K562 (cell line): ENCODE results near the gene ACTC1. TPM values are rescaled to one million over a fixed set of nuclear protein-coding genes. Genes with fewer than 3 reads are reported as not detected.

Experiments
- CBFA2T2 ChIP-seq: fragments of 450-650 bp; conservative IDR thresholded peaks from 2 replicates; pipeline ENCODE4 v1.6.1; 2017; ENCODE audit warnings: mild to moderate bottlenecking
- CBFA2T3 ChIP-seq: fragments of 450-650 bp; IDR thresholded peaks from 2 replicates; pipeline ENCODE4 v1.6.1; 2017
- GABPB2 ChIP-seq: fragments of 250-450 bp; sonication (Bioruptor Pico); conservative IDR thresholded peaks from 2 replicates; pipeline ENCODE4 v1.5.1; 2021; ENCODE audit warnings: mild to moderate bottlenecking
- NCOR1 ChIP-seq: fragments of 450-650 bp; IDR thresholded peaks from 2 replicates; pipeline ENCODE4 v1.6.1; 2016; ENCODE audit warnings: mild to moderate bottlenecking, moderate library complexity
- RNF2 ChIP-seq: sonication (generic); IDR thresholded peaks from 2 replicates; pipeline ENCODE4 v1.6.1; 2016
- SMARCA4 ChIP-seq: fragments of 450-650 bp; IDR thresholded peaks from 2 replicates; pipeline ENCODE4 v1.6.1; 2016
- SP1 ChIP-seq: sonication (generic); formaldehyde crosslinking; IDR thresholded peaks from 2 replicates; pipeline ENCODE4 v1.8.1; 2022; ENCODE audit warnings: mild to moderate bottlenecking, missing genetic modification reagents
- ZKSCAN8 ChIP-seq: fragments of 200-800 bp; sonication (Bioruptor generic); IDR thresholded peaks from 2 replicates; pipeline ENCODE4 v1.6.1; 2016; ENCODE audit warnings: missing genetic modification characterization, missing compliant biosample characterization
- ZNF75A ChIP-seq: fragments of 450-650 bp; formaldehyde crosslinking; IDR thresholded peaks from 2 replicates; pipeline ENCODE4 v1.4.0; 2020; ENCODE audit warnings: mild to moderate bottlenecking
- polyA plus RNA-seq, 8 experiments: library from polyadenylated mRNA; depleted of rRNA in 4 of 8; stranded (reverse) in 5 of 8; unstranded in 3 of 8; fragments of >200 nt; fragmentation: Nextera tagmentation in 2 of 8; fragmentation: Illumina TruSeq in 1 of 8; extraction: Ambion mirVana in 2 of 8; extraction: Trizol in 1 of 8; gene quantifications; 2 replicates each; pipeline versions ENCODE4 v1.2.1 to v1.2.3, GENCODE V29; 2011 to 2014; ENCODE audit warnings: inconsistent platforms in 1 of 8, missing spikeins in 1 of 8
- total RNA-seq, 7 experiments: library from RNA; depleted of rRNA in 6 of 7; stranded (reverse); fragments of >200 nt in 6 of 7; fragmentation: Illumina TruSeq in 2 of 7; extraction: Trizol in 2 of 7; gene quantifications; 2 replicates each; pipeline versions ENCODE4 v1.2.1 to v1.2.3, GENCODE V29; 2011 to 2021; ENCODE audit warnings: low replicate concordance in 1 of 7
- TF ChIP-seq, protein P1 (sequence below): sonication (generic); formaldehyde crosslinking; IDR thresholded peaks from 2 replicates; pipeline ENCODE4 v1.8.0; 2022; ENCODE audit warnings: missing genetic modification reagents, mild to moderate bottlenecking, moderate library complexity, borderline replicate concordance
- TF ChIP-seq, protein P2 (sequence below), 2 experiments: IDR thresholded peaks; 2 replicates each; pipeline ENCODE4 v1.6.1; 2012; ENCODE audit warnings: improper control_type of control experiment in 2 of 2, low read depth in 2 of 2, low read length in 2 of 2, borderline replicate concordance in 1 of 2
- TF ChIP-seq, protein P3 (sequence below), 2 experiments: fragments of 450-650 bp; IDR thresholded peaks; 2 replicates each; pipeline ENCODE4 v1.6.1; 2016; ENCODE audit warnings: mild to moderate bottlenecking in 2 of 2, borderline replicate concordance in 1 of 2, low read depth in 1 of 2, moderate library complexity in 1 of 2
- TF ChIP-seq, protein P4 (sequence below): fragments of 450-650 bp; IDR thresholded peaks from 2 replicates; pipeline ENCODE4 v1.6.1; 2016; ENCODE audit warnings: low read depth, mild to moderate bottlenecking, moderate library complexity
- TF ChIP-seq, protein P5 (sequence below): fragments of 250-450 bp; sonication (Bioruptor Pico); IDR thresholded peaks from 2 replicates; pipeline ENCODE4 v1.9.0; 2021; ENCODE audit warnings: mild to moderate bottlenecking

ACTC1 gene
- total and polyA plus RNA-seq, 9 of the 15 experiments (the other 6 are each of a cell fraction or from before 2014, with no cell fraction given), result 0.08 to 0.84 (median 0.17) TPM; not detected in 3

DNA sequence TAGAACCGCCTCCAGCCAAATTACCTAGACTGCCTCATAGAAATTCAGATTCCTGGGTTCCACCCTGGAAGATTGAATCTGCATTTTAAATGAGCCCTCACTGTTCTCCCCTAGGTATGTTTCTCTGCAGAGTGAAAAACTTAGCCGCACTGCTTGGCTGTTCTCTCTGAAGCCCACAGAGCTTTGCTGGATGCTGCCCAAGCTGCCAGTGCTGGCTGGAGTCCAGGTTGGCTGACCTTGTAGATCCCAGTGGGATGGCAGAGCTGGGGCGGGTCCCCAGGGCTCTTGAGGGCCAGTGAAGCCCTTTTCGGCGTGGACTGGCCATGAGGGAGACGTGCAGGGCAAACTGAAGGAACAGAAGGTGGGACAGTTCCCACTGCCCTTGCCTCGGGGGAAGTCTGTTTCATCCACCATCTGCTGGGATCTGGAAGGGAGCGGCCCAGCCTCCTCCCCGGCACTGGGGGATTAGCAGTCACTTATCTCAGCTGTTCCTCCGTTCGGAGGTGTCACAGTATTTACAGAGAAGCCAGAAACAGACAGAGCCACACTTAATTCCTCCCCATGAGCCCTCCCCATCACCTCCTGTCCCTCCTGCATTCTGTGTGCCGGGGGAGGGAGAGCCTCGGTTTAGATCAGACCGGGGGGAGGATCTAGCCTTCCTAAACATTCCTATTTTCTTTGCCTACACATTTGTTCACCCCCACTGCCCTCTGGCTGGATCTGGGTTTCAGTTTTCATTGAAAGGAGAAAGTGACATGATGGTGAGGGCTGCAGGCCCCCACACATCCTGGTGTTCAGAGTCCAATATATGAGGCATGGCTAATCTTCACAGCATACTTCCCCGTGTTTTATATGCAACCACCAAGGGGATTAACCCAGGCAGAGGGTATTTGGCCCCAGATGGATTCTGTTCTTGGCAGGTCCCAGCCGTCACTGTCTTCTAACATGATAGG is 4.1 kb upstream of the ACTC1 start (continued):
- TF ChIP-seq CBFA2T3 (peak; percentile 60), SP1 (CRISPR knock-in tag) (no peak), SMARCA4 (peak; percentile 60), RNF2 (no peak), ZNF75A (CRISPR knock-in tag) (no peak), ZKSCAN8 (CRISPR knock-in tag) (no peak), CBFA2T2 (peak; percentile 43; the same call in 1 of the 2 replicates), NCOR1 (peak; percentile 38; the same call in 1 of the 2 replicates), GABPB2 (CRISPR knock-in tag) (no peak)
- TF ChIP-seq, protein P1, sequence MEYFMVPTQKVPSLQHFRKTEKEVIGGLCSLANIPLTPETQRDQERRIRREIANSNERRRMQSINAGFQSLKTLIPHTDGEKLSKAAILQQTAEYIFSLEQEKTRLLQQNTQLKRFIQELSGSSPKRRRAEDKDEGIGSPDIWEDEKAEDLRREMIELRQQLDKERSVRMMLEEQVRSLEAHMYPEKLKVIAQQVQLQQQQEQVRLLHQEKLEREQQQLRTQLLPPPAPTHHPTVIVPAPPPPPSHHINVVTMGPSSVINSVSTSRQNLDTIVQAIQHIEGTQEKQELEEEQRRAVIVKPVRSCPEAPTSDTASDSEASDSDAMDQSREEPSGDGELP (CRISPR knock-in tag), result peak; percentile 87
- TF ChIP-seq, protein P2, sequence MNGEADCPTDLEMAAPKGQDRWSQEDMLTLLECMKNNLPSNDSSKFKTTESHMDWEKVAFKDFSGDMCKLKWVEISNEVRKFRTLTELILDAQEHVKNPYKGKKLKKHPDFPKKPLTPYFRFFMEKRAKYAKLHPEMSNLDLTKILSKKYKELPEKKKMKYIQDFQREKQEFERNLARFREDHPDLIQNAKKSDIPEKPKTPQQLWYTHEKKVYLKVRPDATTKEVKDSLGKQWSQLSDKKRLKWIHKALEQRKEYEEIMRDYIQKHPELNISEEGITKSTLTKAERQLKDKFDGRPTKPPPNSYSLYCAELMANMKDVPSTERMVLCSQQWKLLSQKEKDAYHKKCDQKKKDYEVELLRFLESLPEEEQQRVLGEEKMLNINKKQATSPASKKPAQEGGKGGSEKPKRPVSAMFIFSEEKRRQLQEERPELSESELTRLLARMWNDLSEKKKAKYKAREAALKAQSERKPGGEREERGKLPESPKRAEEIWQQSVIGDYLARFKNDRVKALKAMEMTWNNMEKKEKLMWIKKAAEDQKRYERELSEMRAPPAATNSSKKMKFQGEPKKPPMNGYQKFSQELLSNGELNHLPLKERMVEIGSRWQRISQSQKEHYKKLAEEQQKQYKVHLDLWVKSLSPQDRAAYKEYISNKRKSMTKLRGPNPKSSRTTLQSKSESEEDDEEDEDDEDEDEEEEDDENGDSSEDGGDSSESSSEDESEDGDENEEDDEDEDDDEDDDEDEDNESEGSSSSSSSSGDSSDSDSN (IDR thresholded peaks at IDR 0.05; ENCODE audit: borderline replicate concordance in 1 of 2, low read depth in 2 of 2, low read length in 2 of 2), result peak; percentile 84 to 93; a peak in 3 of 4 replicates
- TF ChIP-seq, protein P3, sequence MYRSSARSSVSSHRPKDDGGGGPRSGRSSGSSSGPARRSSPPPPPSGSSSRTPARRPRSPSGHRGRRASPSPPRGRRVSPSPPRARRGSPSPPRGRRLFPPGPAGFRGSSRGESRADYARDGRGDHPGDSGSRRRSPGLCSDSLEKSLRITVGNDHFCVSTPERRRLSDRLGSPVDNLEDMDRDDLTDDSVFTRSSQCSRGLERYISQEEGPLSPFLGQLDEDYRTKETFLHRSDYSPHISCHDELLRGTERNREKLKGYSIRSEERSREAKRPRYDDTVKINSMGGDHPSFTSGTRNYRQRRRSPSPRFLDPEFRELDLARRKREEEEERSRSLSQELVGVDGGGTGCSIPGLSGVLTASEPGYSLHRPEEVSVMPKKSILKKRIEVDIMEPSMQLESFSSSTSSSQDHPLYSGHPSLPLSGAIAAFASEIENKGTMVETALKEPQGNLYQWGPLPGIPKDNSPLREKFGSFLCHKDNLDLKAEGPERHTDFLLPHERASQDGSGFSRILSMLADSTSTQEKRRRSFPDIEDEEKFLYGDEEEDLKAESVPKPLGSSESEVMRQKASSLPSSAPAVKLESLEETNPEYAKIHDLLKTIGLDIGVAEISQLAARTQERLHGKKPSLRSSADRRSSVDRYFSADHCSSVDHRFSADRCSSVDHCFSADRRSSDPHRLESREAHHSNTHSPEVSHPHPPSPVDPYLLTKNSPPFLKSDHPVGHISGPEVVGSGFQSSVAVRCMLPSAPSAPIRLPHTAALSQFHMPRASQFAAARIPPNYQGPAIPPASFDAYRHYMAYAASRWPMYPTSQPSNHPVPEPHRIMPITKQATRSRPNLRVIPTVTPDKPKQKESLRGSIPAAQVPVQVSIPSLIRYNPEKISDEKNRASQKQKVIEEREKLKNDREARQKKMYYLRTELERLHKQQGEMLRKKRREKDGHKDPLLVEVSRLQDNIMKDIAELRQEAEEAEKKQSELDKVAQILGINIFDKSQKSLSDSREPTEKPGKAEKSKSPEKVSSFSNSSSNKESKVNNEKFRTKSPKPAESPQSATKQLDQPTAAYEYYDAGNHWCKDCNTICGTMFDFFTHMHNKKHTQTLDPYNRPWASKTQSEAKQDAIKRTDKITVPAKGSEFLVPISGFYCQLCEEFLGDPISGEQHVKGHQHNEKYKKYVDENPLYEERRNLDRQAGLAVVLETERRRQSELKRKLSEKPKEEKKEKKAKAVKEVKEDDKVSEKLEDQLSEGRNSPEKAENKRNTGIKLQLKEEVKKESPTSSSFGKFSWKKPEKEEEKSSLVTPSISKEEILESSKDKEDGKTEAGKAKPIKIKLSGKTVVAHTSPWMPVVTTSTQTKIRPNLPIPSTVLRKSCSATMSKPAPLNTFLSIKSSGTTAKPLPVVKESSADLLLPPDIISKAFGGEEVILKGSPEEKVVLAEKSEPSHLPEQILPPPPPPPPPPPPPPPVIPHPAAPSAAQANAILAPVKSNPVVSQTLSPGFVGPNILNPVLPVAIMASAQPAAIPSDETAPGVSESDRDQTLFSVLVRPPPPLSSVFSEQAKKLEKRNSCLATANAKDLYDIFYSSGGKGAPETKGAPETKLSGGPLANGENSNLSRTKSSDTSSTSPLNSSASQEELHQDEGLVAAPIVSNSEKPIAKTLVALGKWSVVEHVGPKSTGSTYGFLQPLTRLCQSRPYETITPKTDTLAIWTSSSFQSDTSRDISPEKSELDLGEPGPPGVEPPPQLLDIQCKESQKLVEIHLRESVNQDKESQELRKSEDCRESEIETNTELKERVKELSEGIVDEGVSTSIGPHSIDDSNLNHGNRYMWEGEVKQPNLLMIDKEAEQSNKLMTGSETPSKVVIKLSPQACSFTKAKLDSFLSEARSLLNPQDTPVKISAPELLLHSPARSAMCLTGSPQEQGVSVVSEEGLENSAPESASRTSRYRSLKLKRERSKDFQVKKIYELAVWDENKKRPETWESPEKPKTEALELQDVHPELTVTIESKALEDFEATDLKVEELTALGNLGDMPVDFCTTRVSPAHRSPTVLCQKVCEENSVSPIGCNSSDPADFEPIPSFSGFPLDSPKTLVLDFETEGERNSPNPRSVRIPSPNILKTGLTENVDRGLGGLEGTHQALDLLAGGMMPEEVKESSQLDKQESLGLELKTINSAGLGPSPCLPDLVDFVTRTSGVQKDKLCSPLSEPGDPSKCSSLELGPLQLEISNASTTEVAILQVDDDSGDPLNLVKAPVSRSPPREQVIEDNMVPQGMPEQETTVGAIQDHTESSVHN (IDR thresholded peaks at IDR 0.05; ENCODE audit: borderline replicate concordance in 1 of 2, low read depth in 1 of 2), result no peak
- TF ChIP-seq, protein P4, sequence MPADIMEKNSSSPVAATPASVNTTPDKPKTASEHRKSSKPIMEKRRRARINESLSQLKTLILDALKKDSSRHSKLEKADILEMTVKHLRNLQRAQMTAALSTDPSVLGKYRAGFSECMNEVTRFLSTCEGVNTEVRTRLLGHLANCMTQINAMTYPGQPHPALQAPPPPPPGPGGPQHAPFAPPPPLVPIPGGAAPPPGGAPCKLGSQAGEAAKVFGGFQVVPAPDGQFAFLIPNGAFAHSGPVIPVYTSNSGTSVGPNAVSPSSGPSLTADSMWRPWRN, result no peak
- TF ChIP-seq, protein P5, sequence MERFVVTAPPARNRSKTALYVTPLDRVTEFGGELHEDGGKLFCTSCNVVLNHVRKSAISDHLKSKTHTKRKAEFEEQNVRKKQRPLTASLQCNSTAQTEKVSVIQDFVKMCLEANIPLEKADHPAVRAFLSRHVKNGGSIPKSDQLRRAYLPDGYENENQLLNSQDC (CRISPR knock-in tag), result no peak
